Measurements from ENCODE around the gene TMEM87B. TPM values are rescaled to one million over a fixed set of nuclear protein-coding genes. Genes with fewer than 3 reads are reported as not detected.

TMEM87B gene
- total and polyA plus RNA-seq, 11 donors = 3.1 to 18.5 (median 7.9) TPM

DNA sequence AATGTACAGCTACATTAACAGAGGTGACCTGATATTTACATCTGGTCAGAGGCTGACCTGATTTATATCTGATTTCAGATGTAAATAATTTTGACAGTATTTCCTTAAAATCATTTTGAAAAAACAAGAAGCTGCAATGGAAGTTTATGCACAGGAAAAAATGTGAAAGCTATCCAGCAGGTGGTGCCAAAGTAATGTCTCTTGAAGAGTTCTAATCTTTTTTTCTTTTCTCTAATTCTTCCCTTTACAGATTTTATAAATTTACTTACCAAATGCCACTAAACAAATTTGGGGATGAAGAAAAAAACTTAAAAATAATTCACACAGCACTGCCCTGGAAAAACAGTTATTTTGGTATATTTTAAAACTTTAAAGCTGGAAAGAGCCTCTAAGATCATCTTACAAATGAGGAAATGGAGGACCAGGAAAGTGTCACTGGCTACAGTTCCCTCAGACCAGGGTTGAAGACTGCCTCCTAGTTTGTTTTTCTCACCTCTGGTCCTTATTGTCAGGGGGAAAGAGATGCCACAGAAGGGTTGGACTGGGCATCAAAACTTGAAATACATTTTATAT lies 66.7 kb downstream of the TMEM87B start:
- DNase-seq (no peak), ATAC-seq (no peak)
- Histone ChIP-seq H3K36me3 (peaks cover 0 to 34% (median 21%) of the 10 kb centered on the region in 9 donors), H3K9me3 (no peaks in the 10 kb centered on the region), H3K27me3 (no peaks in the 10 kb centered on the region), H3K4me3 (no peak overlapping the region), H3K27ac (no peak overlapping the region), H3K4me1 (no peaks in the 10 kb centered on the region)
- TF ChIP-seq, protein P1, sequence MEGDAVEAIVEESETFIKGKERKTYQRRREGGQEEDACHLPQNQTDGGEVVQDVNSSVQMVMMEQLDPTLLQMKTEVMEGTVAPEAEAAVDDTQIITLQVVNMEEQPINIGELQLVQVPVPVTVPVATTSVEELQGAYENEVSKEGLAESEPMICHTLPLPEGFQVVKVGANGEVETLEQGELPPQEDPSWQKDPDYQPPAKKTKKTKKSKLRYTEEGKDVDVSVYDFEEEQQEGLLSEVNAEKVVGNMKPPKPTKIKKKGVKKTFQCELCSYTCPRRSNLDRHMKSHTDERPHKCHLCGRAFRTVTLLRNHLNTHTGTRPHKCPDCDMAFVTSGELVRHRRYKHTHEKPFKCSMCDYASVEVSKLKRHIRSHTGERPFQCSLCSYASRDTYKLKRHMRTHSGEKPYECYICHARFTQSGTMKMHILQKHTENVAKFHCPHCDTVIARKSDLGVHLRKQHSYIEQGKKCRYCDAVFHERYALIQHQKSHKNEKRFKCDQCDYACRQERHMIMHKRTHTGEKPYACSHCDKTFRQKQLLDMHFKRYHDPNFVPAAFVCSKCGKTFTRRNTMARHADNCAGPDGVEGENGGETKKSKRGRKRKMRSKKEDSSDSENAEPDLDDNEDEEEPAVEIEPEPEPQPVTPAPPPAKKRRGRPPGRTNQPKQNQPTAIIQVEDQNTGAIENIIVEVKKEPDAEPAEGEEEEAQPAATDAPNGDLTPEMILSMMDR (IDR thresholded peaks at IDR 0.05) = peak; percentile 42 to 72 (median 64)
- no peak for TF ChIP-seq POLR2A (IDR thresholded peaks at IDR 0.05)
- intact Hi-C loops (cut with DNase I) = loop anchor here in 6 of 10 donors (5.0 to 10.0 kb wide), 5 partner anchors 113 to 463 kb away; partner anchors contain the start of genes ZC3H8 (in 3 of the 6) and CHCHD5 (in 1 of the 6)

DNA sequence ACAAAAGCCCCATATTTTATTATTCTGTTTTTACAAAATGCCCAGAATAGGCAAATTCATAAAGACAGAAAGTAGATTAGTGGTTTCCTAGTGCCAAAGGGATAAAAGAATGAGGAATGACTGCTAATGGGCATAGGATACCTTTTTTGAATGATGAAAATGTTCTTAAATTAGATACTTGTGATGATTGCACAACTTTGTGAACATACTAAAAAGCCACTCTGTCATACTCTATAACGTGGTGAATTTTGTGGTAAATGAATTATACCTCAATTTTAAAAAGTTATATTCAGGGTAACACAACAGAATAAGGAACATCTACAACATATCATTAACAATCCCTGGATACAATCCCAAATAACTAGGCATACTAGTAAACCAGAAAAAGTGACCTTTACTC lies 74.0 kb downstream of the TMEM87B start:
- intact Hi-C loops (cut with DNase I) = loop anchor here in 5 of 10 donors (10.0 kb wide), 4 partner anchors 106 to 456 kb away; partner anchors contain the start of genes ZC3H8 (in 3 of the 5) and CHCHD5 (in 1 of the 5)

DNA sequence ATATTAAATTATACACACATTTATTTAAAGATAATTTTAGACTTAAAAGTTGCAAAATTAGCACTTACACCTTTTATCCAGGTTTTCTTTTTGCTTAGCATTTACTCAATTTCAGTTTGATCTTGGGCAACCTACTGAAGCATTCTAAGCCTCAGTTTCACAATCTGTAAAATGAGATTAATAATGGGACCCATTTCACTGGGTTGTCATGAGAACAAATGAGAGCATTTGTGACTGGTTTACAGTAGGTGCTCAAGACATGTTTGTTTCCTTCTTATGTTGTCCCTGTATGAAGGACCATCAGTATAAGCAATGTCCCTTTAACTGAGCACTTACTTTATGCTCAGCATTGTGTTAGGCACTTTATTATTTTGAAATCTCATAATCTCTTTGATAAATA lies 78.3 kb downstream of the TMEM87B start:
- H3K27ac ChIP-seq = no peak overlapping the region
- H3K9me3 ChIP-seq = peaks cover 0 to 20% (median 2%) of the 10 kb centered on the region in 12 donors
- no peak overlapping the region for H3K4me3 ChIP-seq
- TF ChIP-seq, protein P1 (IDR thresholded peaks at IDR 0.05) = no peak
- TF ChIP-seq POLR2A (IDR thresholded peaks at IDR 0.05) = no peak
- no peaks in the 10 kb centered on the region for H3K36me3 ChIP-seq
- no peak for DNase-seq
- peaks cover 0 to 10% (median 3%) of the 10 kb centered on the region in 12 donors for H3K4me1 ChIP-seq
- no peak for ATAC-seq
- peaks cover 0 to 11% (median 0%) of the 10 kb centered on the region in 9 donors for H3K27me3 ChIP-seq
- intact Hi-C loops (cut with DNase I) = loop anchor here in 1 of 10 donors (10.0 kb wide), 1 partner anchor 121 kb away; the partner anchor contains the start of gene ZC3H8

More for the DNA sequence above, 74.0 kb downstream of the TMEM87B start:
- H3K27me3 ChIP-seq = no peaks in the 10 kb centered on the region
- TF ChIP-seq POLR2A (IDR thresholded peaks at IDR 0.05) = no peak
- no peak overlapping the region for H3K4me3 ChIP-seq
- 71 to 87% (median 76%) methylated on average over 1 of the region's 1 CpG for whole genome bisulfite sequencing, 4 donors
- H3K27ac ChIP-seq = no peak overlapping the region
- H3K36me3 ChIP-seq = no peaks in the 10 kb centered on the region
- ATAC-seq (no peak), DNase-seq (no peak)
- no peaks in the 10 kb centered on the region for H3K4me1 ChIP-seq
- peaks cover 0 to 26% (median 6%) of the 10 kb centered on the region in 12 donors for H3K9me3 ChIP-seq

DNA sequence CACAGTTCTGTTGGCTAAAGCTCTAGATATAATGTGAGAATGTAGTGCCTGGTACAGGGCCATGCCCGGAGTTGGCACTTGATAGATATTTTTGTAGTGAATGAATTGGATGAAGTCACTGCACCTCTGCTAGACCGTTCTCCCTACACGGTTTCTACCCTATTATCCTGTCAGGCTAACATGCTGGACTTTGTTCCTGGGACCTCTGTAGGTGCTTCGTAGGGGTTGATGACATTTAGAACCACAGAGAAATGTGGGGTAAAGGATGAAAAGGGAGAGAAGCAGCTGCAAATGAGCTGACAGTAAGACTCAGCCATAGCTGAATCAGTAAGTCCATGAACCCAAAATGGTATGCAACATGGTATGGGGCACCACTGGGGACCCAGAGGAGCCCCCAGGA lies 79.1 kb downstream of the TMEM87B start:
- peaks cover 0 to 20% (median 0%) of the 10 kb centered on the region in 12 donors for H3K9me3 ChIP-seq
- H3K4me1 ChIP-seq = peaks cover 0 to 11% (median 3%) of the 10 kb centered on the region in 12 donors
- H3K4me3 ChIP-seq = no peak overlapping the region
- H3K27me3 ChIP-seq = peaks cover 0 to 11% (median 0%) of the 10 kb centered on the region in 9 donors
- TF ChIP-seq, protein P1 (IDR thresholded peaks at IDR 0.05) = no peak
- TF ChIP-seq POLR2A (IDR thresholded peaks at IDR 0.05) = no peak
- no peaks in the 10 kb centered on the region for H3K36me3 ChIP-seq
- intact Hi-C loops (cut with DNase I) = loop anchor here in 1 of 10 donors (10.0 kb wide), 1 partner anchor 121 kb away; the partner anchor contains the start of gene ZC3H8
- H3K27ac ChIP-seq = no peak overlapping the region
- DNase-seq (no peak), ATAC-seq (no peak)
- WGBS, 4 donors = 83 to 90% (median 87%) methylated on average over 4 of the region's 4 CpGs

Data from heart left ventricle (tissue), 16 donors.